GM12878 (cell line): ENCODE measurements around the gene UBASH3B. TPM values are rescaled to one million over a fixed set of nuclear protein-coding genes. Genes with fewer than 3 reads are reported as not detected.
A peak's percentile ranks its signal among the peaks of the same experiment; 100 is the strongest.

Experiments used
- CBX5 ChIP-seq: sonication (generic); IDR thresholded peaks from 2 replicates; pipeline ENCODE4 v1.6.1; 2016; ENCODE audit warnings: low read depth, moderate library complexity, mild to moderate bottlenecking, inconsistent platforms
- CHD2 ChIP-seq: IDR thresholded peaks from 2 replicates; pipeline ENCODE4 v1.6.1; 2011; ENCODE audit warnings: low read depth, low read length, improper control_type of control experiment, borderline replicate concordance
- RAD21 ChIP-seq: IDR thresholded peaks from 2 replicates; pipeline ENCODE4 v1.6.1; 2011; ENCODE audit warnings: mild to moderate bottlenecking, low read depth, low read length, moderate library complexity; ENCODE audit not compliant: insufficient read depth
- polyA plus RNA-seq, 11 experiments: library from polyadenylated mRNA; depleted of rRNA in 4 of 11; unstranded in 6 of 11; stranded (reverse) in 5 of 11; fragments of >200 nt; fragmentation: Nextera tagmentation in 4 of 11; fragmentation: Illumina TruSeq in 1 of 11; extraction: Ambion mirVana in 4 of 11; extraction: Trizol in 1 of 11; gene quantifications; 1 replicate in 1 of 11; 2 replicates in 10 of 11; pipeline versions ENCODE4 v1.2.1 to v1.2.3, GENCODE V29; 2011 to 2016; ENCODE audit warnings: inconsistent platforms in 2 of 11, missing spikeins in 2 of 11, low read depth in 1 of 11
- total RNA-seq, 4 experiments: library from RNA; depleted of rRNA in 3 of 4; stranded (reverse); fragments of >200 nt in 3 of 4; fragmentation: Illumina TruSeq in 1 of 4; extraction: Trizol in 1 of 4; gene quantifications; 2 replicates each; pipeline versions ENCODE4 v1.2.1 to v1.2.3, GENCODE V29; 2013 to 2021
- TF ChIP-seq, protein P1 (sequence below): fragments of 150-350 bp; IDR thresholded peaks from 2 replicates; pipeline ENCODE4 v1.6.1; 2014; ENCODE audit warnings: mild to moderate bottlenecking, low read depth, low read length
- TF ChIP-seq, protein P2 (sequence below): fragments of 450-650 bp; IDR thresholded peaks from 2 replicates; pipeline ENCODE4 v1.6.1; 2017; ENCODE audit warnings: borderline replicate concordance
- TF ChIP-seq, protein P3 (sequence below), 3 experiments: IDR thresholded peaks in 2 of 3; conservative IDR thresholded peaks in 1 of 3; 2 replicates each; pipeline ENCODE4 v1.5.1; 2011; ENCODE audit warnings: low read depth in 3 of 3, low read length in 3 of 3, mild to moderate bottlenecking in 3 of 3, control low read depth in 2 of 3, moderate library complexity in 2 of 3, inconsistent platforms in 1 of 3, mixed read lengths in 1 of 3; ENCODE audit not compliant: control insufficient read depth in 2 of 3, insufficient read depth in 1 of 3; ENCODE audit errors: extremely low read depth in 1 of 3

The UBASH3B gene
- total and polyA plus RNA-seq, 10 of the 15 experiments (the other 5 are each of a cell fraction or from before 2014, with no cell fraction given), result 0.18 to 3.3 (median 0.57) TPM

DNA sequence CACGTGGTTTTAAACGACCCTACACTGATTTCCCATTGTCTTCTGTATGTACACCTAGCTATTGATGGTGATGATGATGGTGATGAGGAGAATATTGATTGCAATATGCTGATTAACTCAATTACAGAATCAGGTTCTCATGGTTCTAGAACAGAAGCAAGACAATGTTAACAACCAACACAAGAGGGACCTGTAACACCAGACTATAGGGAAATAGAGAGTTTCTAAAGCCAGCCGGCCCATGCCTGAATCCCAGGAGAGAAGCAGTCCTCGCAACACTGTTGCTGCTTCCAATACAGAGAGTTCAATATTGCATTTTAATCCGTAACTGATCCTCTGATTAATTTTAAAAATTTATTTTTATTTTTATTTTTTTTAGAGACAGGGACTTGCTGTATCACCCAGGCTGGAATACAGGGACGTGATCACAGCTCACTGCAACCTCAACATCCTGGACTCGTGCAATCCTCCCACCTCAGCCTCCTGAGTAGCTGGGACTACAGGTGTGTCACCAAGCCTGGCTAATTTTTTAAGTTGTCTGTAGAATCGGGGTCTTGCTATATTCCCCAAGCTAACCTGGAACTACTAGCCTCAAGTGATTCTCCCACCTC is 22.2 kb upstream of the UBASH3B start (continued):
- TF ChIP-seq, protein P1, sequence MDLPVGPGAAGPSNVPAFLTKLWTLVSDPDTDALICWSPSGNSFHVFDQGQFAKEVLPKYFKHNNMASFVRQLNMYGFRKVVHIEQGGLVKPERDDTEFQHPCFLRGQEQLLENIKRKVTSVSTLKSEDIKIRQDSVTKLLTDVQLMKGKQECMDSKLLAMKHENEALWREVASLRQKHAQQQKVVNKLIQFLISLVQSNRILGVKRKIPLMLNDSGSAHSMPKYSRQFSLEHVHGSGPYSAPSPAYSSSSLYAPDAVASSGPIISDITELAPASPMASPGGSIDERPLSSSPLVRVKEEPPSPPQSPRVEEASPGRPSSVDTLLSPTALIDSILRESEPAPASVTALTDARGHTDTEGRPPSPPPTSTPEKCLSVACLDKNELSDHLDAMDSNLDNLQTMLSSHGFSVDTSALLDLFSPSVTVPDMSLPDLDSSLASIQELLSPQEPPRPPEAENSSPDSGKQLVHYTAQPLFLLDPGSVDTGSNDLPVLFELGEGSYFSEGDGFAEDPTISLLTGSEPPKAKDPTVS, result no peak
- TF ChIP-seq, protein P2, sequence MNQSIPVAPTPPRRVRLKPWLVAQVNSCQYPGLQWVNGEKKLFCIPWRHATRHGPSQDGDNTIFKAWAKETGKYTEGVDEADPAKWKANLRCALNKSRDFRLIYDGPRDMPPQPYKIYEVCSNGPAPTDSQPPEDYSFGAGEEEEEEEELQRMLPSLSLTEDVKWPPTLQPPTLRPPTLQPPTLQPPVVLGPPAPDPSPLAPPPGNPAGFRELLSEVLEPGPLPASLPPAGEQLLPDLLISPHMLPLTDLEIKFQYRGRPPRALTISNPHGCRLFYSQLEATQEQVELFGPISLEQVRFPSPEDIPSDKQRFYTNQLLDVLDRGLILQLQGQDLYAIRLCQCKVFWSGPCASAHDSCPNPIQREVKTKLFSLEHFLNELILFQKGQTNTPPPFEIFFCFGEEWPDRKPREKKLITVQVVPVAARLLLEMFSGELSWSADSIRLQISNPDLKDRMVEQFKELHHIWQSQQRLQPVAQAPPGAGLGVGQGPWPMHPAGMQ, result no peak
- TF ChIP-seq RAD21 (peak; percentile 71), CHD2 (no peak), CBX5 (no peak)
- TF ChIP-seq, protein P3, sequence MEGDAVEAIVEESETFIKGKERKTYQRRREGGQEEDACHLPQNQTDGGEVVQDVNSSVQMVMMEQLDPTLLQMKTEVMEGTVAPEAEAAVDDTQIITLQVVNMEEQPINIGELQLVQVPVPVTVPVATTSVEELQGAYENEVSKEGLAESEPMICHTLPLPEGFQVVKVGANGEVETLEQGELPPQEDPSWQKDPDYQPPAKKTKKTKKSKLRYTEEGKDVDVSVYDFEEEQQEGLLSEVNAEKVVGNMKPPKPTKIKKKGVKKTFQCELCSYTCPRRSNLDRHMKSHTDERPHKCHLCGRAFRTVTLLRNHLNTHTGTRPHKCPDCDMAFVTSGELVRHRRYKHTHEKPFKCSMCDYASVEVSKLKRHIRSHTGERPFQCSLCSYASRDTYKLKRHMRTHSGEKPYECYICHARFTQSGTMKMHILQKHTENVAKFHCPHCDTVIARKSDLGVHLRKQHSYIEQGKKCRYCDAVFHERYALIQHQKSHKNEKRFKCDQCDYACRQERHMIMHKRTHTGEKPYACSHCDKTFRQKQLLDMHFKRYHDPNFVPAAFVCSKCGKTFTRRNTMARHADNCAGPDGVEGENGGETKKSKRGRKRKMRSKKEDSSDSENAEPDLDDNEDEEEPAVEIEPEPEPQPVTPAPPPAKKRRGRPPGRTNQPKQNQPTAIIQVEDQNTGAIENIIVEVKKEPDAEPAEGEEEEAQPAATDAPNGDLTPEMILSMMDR (IDR thresholded peaks at IDR 0.05 in 2 of 3, conservative IDR thresholded peaks at IDR 0.05 in 1 of 3; ENCODE audit: control insufficient read depth in 2 of 3, extremely low read depth in 1 of 3, insufficient read depth in 1 of 3, low read depth in 3 of 3, low read length in 3 of 3), result peak in 1 of 3 experiments; percentile 45; a peak in 2 of 6 replicates
